A549 (cell line): ENCODE results near the gene PRSS8. TPM values are rescaled to one million over a fixed set of nuclear protein-coding genes. Genes with fewer than 3 reads are reported as not detected.

ENCODE experiments used
- ATAC-seq, 2 experiments: fragments of 200-7000 bp in 1 of 2; fragments of >200 bp in 1 of 2; cut with Nextera tagmentation in 1 of 2; cut with Tn5 transposase in 1 of 2; 3 replicates each; pipeline versions ENCODE4 v1.8.0 to v1.9.1; 2018 to 2020; ENCODE audit warnings: mild to moderate bottlenecking in 1 of 2, moderate library complexity in 1 of 2
- CTCF ChIA-PET: fragments of 300-600 bp; sonication (Branson Sonifier 250); formaldehyde crosslinking; extraction: SDS; loops from one replicate; lab custom pipeline; 2021; ENCODE audit warnings: antibody characterized with exemption, inconsistent platforms; lab: Yijun Ruan, JAX
- POLR2A ChIA-PET: fragments of 350-600 bp; formaldehyde crosslinking; extraction: SDS; loops from one replicate; lab custom pipeline; 2021; ENCODE audit warnings: antibody characterized with exemption, inconsistent platforms; lab: Yijun Ruan, JAX
- DNase-seq, 2 experiments: peaks; one replicate each; pipeline versions ENCODE4 v3.0.0 to v3.0.0-alpha.2; 2011 to 2016; ENCODE audit warnings: low read depth in 1 of 2, low spot score in 1 of 2
- FAIRE-seq: peaks from 2 replicates; lab custom pipeline; 2011; peaks lifted over from hg19 to GRCh38; lab: Jason Lieb, UNC
- H3K27ac ChIP-seq, 2 experiments: fragments of >200 bp; sonication (Bioruptor Twin); formaldehyde crosslinking; 3 replicates each; pipeline ENCODE4 v1.5.1; 2016 to 2017
- H3K4me1 ChIP-seq: fragments of >200 bp; sonication (Bioruptor Twin); formaldehyde crosslinking; 3 replicates; pipeline ENCODE4 v1.6.1; 2016
- H3K4me2 ChIP-seq: fragments of >200 bp; sonication (Bioruptor Twin); formaldehyde crosslinking; 3 replicates; pipeline ENCODE4 v1.6.1; 2016
- H3K4me3 ChIP-seq: fragments of >200 bp; sonication (Bioruptor Twin); formaldehyde crosslinking; 3 replicates; pipeline ENCODE4 v1.5.1; 2016
- H3K9me3 ChIP-seq: fragments of >200 bp; sonication (Bioruptor Twin); formaldehyde crosslinking; 3 replicates; pipeline ENCODE4 v1.6.1; 2016
- BHLHE40 ChIP-seq: IDR thresholded peaks from 2 replicates; pipeline ENCODE4 v1.6.1; 2012; ENCODE audit warnings: low read depth, low read length, inconsistent platforms
- CBX2 ChIP-seq: fragments of 200-600 bp; sonication (generic); IDR thresholded peaks from 2 replicates; pipeline ENCODE4 v1.6.1; 2016; ENCODE audit warnings: low read depth, mild to moderate bottlenecking, borderline replicate concordance
- CEBPB ChIP-seq, 2 experiments: fragments of >200 bp in 1 of 2; sonication (Bioruptor Twin) in 1 of 2; formaldehyde crosslinking in 1 of 2; IDR thresholded peaks; 2 replicates each; pipeline ENCODE4 v1.6.1; 2012 to 2016
- CHD4 ChIP-seq: fragments of 200-600 bp; sonication (generic); IDR thresholded peaks from 2 replicates; pipeline ENCODE4 v1.6.1; 2016; ENCODE audit warnings: antibody characterized with exemption, mild to moderate bottlenecking, borderline replicate concordance
- E2F6 ChIP-seq: IDR thresholded peaks from 2 replicates; pipeline ENCODE4 v1.6.1; 2012; ENCODE audit warnings: low read depth, borderline replicate concordance
- EHF ChIP-seq: fragments of 250-450 bp; sonication (Bioruptor Pico); IDR thresholded peaks from 2 replicates; pipeline ENCODE4 v1.5.0; 2020; ENCODE audit warnings: mild to moderate bottlenecking
- EP300 ChIP-seq, 2 experiments: fragments of >200 bp; sonication (Bioruptor Twin); formaldehyde crosslinking; IDR thresholded peaks; 2 replicates in 1 of 2; 3 replicates in 1 of 2; pipeline ENCODE4 v1.6.1; 2016 to 2017
- ESRRA ChIP-seq: fragments of 150-350 bp; IDR thresholded peaks from 2 replicates; pipeline ENCODE4 v1.6.1; 2014; ENCODE audit warnings: mild to moderate bottlenecking, low read length, borderline replicate concordance
- FOSL2 ChIP-seq, 2 experiments: fragments of 450-650 bp in 1 of 2; fragments of >200 bp in 1 of 2; sonication (Bioruptor Twin) in 1 of 2; formaldehyde crosslinking; IDR thresholded peaks; 2 replicates each; pipeline versions ENCODE4 v1.5.0 to v1.6.1; 2016 to 2020; ENCODE audit warnings: mild to moderate bottlenecking in 1 of 2, moderate library complexity in 1 of 2
- HES2 ChIP-seq: fragments of >200 bp; sonication (Bioruptor Twin); formaldehyde crosslinking; IDR thresholded peaks from 2 replicates; pipeline ENCODE4 v1.6.1; 2016
- HOXB13 ChIP-seq: fragments of 250-450 bp; sonication (Bioruptor Pico); IDR thresholded peaks from 2 replicates; pipeline ENCODE4 v1.5.0; 2020; ENCODE audit warnings: low read depth, mild to moderate bottlenecking, moderate library complexity
- JUN ChIP-seq, 2 experiments: fragments of >200 bp; sonication (Bioruptor Twin); formaldehyde crosslinking; IDR thresholded peaks; 2 replicates in 1 of 2; 3 replicates in 1 of 2; pipeline ENCODE4 v1.6.1; 2016 to 2017
- JUNB ChIP-seq: fragments of >200 bp; sonication (Bioruptor Twin); formaldehyde crosslinking; IDR thresholded peaks from 2 replicates; pipeline ENCODE4 v1.6.1; 2016
- KDM1A ChIP-seq: fragments of 200-600 bp; sonication (generic); IDR thresholded peaks from 2 replicates; pipeline ENCODE4 v1.6.1; 2016; ENCODE audit warnings: low read depth, mild to moderate bottlenecking
- MAFK ChIP-seq: fragments of 450-650 bp; IDR thresholded peaks from 2 replicates; pipeline ENCODE4 v1.6.1; 2014; ENCODE audit not compliant: partially characterized antibody
- MAX ChIP-seq: IDR thresholded peaks from 2 replicates; pipeline ENCODE4 v1.6.1; 2012
- MYC ChIP-seq: IDR thresholded peaks from 2 replicates; pipeline ENCODE4 v1.6.1; 2012; ENCODE audit warnings: mild to moderate bottlenecking, inconsistent platforms, low read length, improper control_type of control experiment, borderline replicate concordance
- PBX3 ChIP-seq: IDR thresholded peaks from 2 replicates; pipeline ENCODE4 v1.6.1; 2012
- RCOR1 ChIP-seq: fragments of 150-350 bp; IDR thresholded peaks from 2 replicates; pipeline ENCODE4 v1.6.1; 2014; ENCODE audit warnings: antibody characterized with exemption, low read length, low read depth
- RNF2 ChIP-seq: fragments of 200-600 bp; sonication (generic); IDR thresholded peaks from 2 replicates; pipeline ENCODE4 v1.6.1; 2016; ENCODE audit warnings: low read depth, mild to moderate bottlenecking, antibody characterized with exemption, moderate library complexity, borderline replicate concordance
- TFCP2L1 ChIP-seq: fragments of 250-450 bp; sonication (Bioruptor Pico); IDR thresholded peaks from 2 replicates; pipeline ENCODE4 v1.5.0; 2021; ENCODE audit warnings: mild to moderate bottlenecking
- TP53 ChIP-seq: fragments of 250-450 bp; sonication (Bioruptor Pico); IDR thresholded peaks from 2 replicates; pipeline ENCODE4 v1.5.0; 2021; ENCODE audit warnings: mild to moderate bottlenecking, moderate library complexity
- USF2 ChIP-seq: fragments of 450-650 bp; IDR thresholded peaks from 2 replicates; pipeline ENCODE4 v1.6.1; 2014; ENCODE audit warnings: antibody characterized with exemption
- ZC3H11A ChIP-seq: fragments of 450-650 bp; IDR thresholded peaks from 2 replicates; pipeline ENCODE4 v1.6.1; 2014; ENCODE audit warnings: antibody characterized with exemption, mild to moderate bottlenecking
- ZFP36 ChIP-seq: fragments of 450-650 bp; IDR thresholded peaks from 2 replicates; pipeline ENCODE4 v1.6.1; 2014; ENCODE audit warnings: borderline replicate concordance; ENCODE audit not compliant: partially characterized antibody
- ZSCAN20 ChIP-seq: fragments of 250-450 bp; sonication (Bioruptor Pico); IDR thresholded peaks from 2 replicates; pipeline ENCODE4 v1.8.0; 2022; ENCODE audit warnings: mild to moderate bottlenecking, moderate library complexity
- WGBS: methylation state at CpG from one replicate; pipeline ENCODE4 v1.1.6; 2017; ENCODE audit errors: missing lambda C conversion rate; 5-methylcytosine and 5-hydroxymethylcytosine counted together
- polyA plus RNA-seq, 4 experiments: library from polyadenylated mRNA; depleted of rRNA in 3 of 4; stranded (reverse); fragments of >200 nt; fragmentation: RNase III in 1 of 4; extraction: RNeasy Plus Mini Kit Qiagen cat#74134 plus additional on column Dnase treatment in 1 of 4; gene quantifications; 2 replicates in 3 of 4; 3 replicates in 1 of 4; pipeline ENCODE4 v1.2.3, GENCODE V29; 2011 to 2017
- TF ChIP-seq, protein P1 (sequence below): fragments of 150-350 bp; IDR thresholded peaks from 2 replicates; pipeline ENCODE4 v1.6.1; 2014; ENCODE audit warnings: low read depth, mild to moderate bottlenecking, low read length

PRSS8 gene
- polyA plus RNA-seq, 2 of the 4 experiments (the other 2 are of a cell fraction) = 0.08 to 0.09 TPM

DNA sequence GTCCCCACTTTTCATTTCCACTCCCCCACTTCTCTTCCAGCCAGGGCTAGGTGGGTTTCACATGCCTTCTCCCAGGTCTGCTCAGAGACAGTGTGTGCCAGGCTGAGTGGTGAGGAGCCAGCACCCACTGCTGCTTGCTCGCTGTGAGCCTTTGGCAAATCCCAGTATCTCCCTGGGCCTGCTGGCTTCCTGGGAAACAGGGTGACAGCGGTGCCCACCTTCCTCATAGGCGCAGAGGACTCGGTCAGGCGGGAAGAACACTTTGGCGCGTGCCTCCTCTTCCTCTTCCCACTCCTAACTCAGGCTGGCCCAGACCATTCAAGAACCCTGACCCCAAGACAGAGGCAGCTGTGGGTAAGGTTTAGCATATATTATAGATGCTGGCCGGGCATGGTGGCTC is 46.3 kb downstream of the PRSS8 start:
- no peak overlapping the region for H3K4me3 ChIP-seq
- no peak for FAIRE-seq
- no peak for DNase-seq
- H3K27ac ChIP-seq = no peak overlapping the region
- ChIA-PET POLR2A (no interaction called here), CTCF (interaction anchor here (0.6 to 2.4 kb wide), 4 partner anchors 104 to 331 kb away, joined by 3 to 11 read pairs (median 4); partner anchors contain the start of gene HSD3B7)
- no peaks in the 10 kb centered on the region for H3K9me3 ChIP-seq
- ATAC-seq = no peak
- WGBS = 96% methylated on average over 7 of the region's 8 CpGs
- H3K4me2 ChIP-seq = no peak overlapping the region
- peaks cover 11% of the 10 kb centered on the region; the same call in 2 of the 3 replicates for H3K4me1 ChIP-seq
- TF ChIP-seq RNF2 (no peak), ZC3H11A (no peak), FOSL2 (IDR thresholded peaks at IDR 0.05) (no peak), FOSL2 (CRISPR knock-in tag; IDR thresholded peaks at IDR 0.05) (no peak), USF2 (no peak), JUNB (no peak), MAX (no peak), CHD4 (no peak), EP300 (IDR thresholded peaks at IDR 0.05) (no peak), E2F6 (no peak), TP53 (CRISPR knock-in tag) (no peak), PBX3 (no peak), JUN (IDR thresholded peaks at IDR 0.05) (no peak), RCOR1 (no peak)

- no peak for ATAC-seq
- H3K4me1 ChIP-seq = peaks cover 11% of the 10 kb centered on the region; the same call in 2 of the 3 replicates
- no peak for DNase-seq
- CTCF ChIA-PET = interaction anchor here (0.6 to 2.4 kb wide), 3 partner anchors 104 to 331 kb away, joined by 3 to 11 read pairs (median 4); partner anchors contain the start of gene HSD3B7
- FAIRE-seq = no peak
- no peak for TF ChIP-seq KDM1A
- TF ChIP-seq ZFP36 = peak; percentile 50
- TF ChIP-seq, all 56 proteins: peak for 1
- no peak within 1 kb of the TSS for H3K4me3 ChIP-seq
- H3K9me3 ChIP-seq = no peaks in the 10 kb centered on the region
- H3K4me2 ChIP-seq = no peak within 1 kb of the TSS
- 81% methylated on average over 14 of the region's 15 CpGs for WGBS
- POLR2A ChIA-PET = no interaction called here
- no peak within 1 kb of the TSS for H3K27ac ChIP-seq
Observed at GRCh38 chr16:31088459-31089183, 46.9 kb downstream of the PRSS8 start, which contains the start of gene PRSS53. PRSS53 (minus strand) TSS chr16:31088943; CDS start chr16:31088809, 134 bp downstream.

DNA sequence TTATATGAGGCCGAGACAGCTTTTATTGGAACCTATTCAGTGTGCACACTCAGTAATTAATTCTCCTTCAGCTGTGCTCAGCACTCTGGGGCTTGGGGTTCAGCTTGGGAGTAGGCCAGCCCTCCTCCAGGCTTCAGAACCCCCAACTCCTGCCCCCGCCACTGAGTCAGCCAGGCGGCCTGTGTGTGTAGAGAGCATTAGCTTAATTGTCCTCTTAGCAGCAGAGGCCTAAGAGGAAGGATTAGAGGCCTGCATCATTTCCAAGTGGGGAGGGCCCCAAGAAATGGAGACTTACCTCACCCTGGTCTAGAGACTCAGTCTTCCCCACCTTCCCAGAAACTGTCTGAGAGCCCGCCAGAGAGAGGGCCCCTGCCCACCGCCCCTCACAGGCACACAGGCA is 47.6 kb downstream of the PRSS8 start:
- TF ChIP-seq BHLHE40 (no peak), CEBPB (IDR thresholded peaks at IDR 0.05) (no peak), TFCP2L1 (no peak), EP300 (IDR thresholded peaks at IDR 0.05) (no peak), HOXB13 (CRISPR knock-in tag) (no peak), ZSCAN20 (CRISPR knock-in tag) (no peak), E2F6 (no peak), MAFK (no peak), HES2 (no peak), MYC (no peak), ESRRA (no peak), EHF (CRISPR knock-in tag) (no peak), CBX2 (no peak)
- TF ChIP-seq, protein P1, sequence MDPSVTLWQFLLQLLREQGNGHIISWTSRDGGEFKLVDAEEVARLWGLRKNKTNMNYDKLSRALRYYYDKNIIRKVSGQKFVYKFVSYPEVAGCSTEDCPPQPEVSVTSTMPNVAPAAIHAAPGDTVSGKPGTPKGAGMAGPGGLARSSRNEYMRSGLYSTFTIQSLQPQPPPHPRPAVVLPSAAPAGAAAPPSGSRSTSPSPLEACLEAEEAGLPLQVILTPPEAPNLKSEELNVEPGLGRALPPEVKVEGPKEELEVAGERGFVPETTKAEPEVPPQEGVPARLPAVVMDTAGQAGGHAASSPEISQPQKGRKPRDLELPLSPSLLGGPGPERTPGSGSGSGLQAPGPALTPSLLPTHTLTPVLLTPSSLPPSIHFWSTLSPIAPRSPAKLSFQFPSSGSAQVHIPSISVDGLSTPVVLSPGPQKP = no peak
- CTCF ChIA-PET = interaction anchor here (2.4 kb wide), 1 partner anchor 103 kb away, joined by 11 read pairs; the partner anchor contains the start of gene HSD3B7
- ATAC-seq (no peak), DNase-seq (no peak), FAIRE-seq (no peak)
- Histone ChIP-seq H3K4me1 (peaks cover 5% of the 10 kb centered on the region; the same call in 2 of the 3 replicates), H3K4me3 (no peak overlapping the region), H3K4me2 (no peak overlapping the region), H3K9me3 (no peaks in the 10 kb centered on the region), H3K27ac (no peak overlapping the region)
- 81% methylated on average over 5 of the region's 5 CpGs for WGBS
- POLR2A ChIA-PET = interaction anchor here (2.8 kb wide), 1 partner anchor 14 kb away, joined by 10 read pairs; the partner anchor contains the start of genes ZNF646 and ZNF668
